Liver (tissue), 9 donors: ENCODE results near the gene TFB2M. TPM values are rescaled to one million over a fixed set of nuclear protein-coding genes. Genes with fewer than 3 reads are reported as not detected.

Source experiments
- DNase-seq: peaks from one replicate; pipeline ENCODE4 v3.0.0-alpha.2; 2017; ENCODE audit warnings: low spot score
- H3K27ac ChIP-seq, 2 donors: one replicate each; pipeline ENCODE4 v1.7.0; 2013; ENCODE audit warnings: inconsistent platforms in 2 of 2, low read length in 2 of 2, control low read depth in 1 of 2, low read depth in 1 of 2, mild to moderate bottlenecking in 1 of 2
- H3K27me3 ChIP-seq, 4 donors: one replicate each; pipeline versions ENCODE4 v1.6.1 to v1.7.0; 2013; ENCODE audit warnings: low read length in 3 of 4, inconsistent platforms in 1 of 4, mild to moderate bottlenecking in 1 of 4, moderate library complexity in 1 of 4; ENCODE audit not compliant: control insufficient read depth in 4 of 4, insufficient read depth in 4 of 4
- H3K36me3 ChIP-seq, 4 donors: one replicate each; pipeline versions ENCODE4 v1.6.1 to v1.7.0; 2013; ENCODE audit warnings: low read length in 3 of 4, mild to moderate bottlenecking in 3 of 4, low read depth in 1 of 4, moderate library complexity in 1 of 4; ENCODE audit not compliant: control insufficient read depth in 4 of 4, insufficient read depth in 3 of 4
- H3K4me1 ChIP-seq, 4 donors: one replicate each; pipeline versions ENCODE4 v1.6.1 to v1.7.0; 2013; ENCODE audit warnings: low read length in 3 of 4, mild to moderate bottlenecking in 3 of 4, moderate library complexity in 1 of 4; ENCODE audit not compliant: control insufficient read depth in 4 of 4, insufficient read depth in 4 of 4
- H3K4me3 ChIP-seq, 3 donors: one replicate each; pipeline versions ENCODE4 v1.6.1 to v1.7.0; 2013; ENCODE audit warnings: low read length in 3 of 3, control low read depth in 1 of 3, low read depth in 1 of 3, mild to moderate bottlenecking in 1 of 3
- H3K9ac ChIP-seq, 2 donors: one replicate each; pipeline ENCODE4 v1.7.0; 2013; ENCODE audit warnings: low read length in 2 of 2, mild to moderate bottlenecking in 2 of 2, moderate library complexity in 2 of 2, control low read depth in 1 of 2, low read depth in 1 of 2
- H3K9me3 ChIP-seq, 4 donors: one replicate each; pipeline versions ENCODE4 v1.6.1 to v1.7.0; 2013; ENCODE audit warnings: low read length in 3 of 4; ENCODE audit not compliant: control insufficient read depth in 4 of 4
- CTCF ChIP-seq: fragments of 150-350 bp; IDR thresholded peaks from 2 replicates; pipeline ENCODE4 v1.5.1; 2017; ENCODE audit warnings: improper control_type of control experiment, low read depth, low read length; ENCODE audit not compliant: missing input control
- EGR1 ChIP-seq, 2 donors: IDR thresholded peaks; 2 replicates each; pipeline ENCODE4 v1.6.1; 2016 to 2018; ENCODE audit warnings: antibody characterized with exemption in 2 of 2, low read depth in 2 of 2
- FOXA1 ChIP-seq: IDR thresholded peaks from 2 replicates; pipeline ENCODE4 v1.6.1; 2016; ENCODE audit warnings: antibody characterized with exemption
- FOXA2 ChIP-seq: IDR thresholded peaks from 2 replicates; pipeline ENCODE4 v1.6.1; 2016; ENCODE audit warnings: antibody characterized with exemption
- GABPA ChIP-seq, 2 donors: IDR thresholded peaks in 1 of 2; conservative IDR thresholded peaks in 1 of 2; 2 replicates each; pipeline ENCODE4 v1.6.1; 2016; ENCODE audit warnings: antibody characterized with exemption in 2 of 2, mild to moderate bottlenecking in 1 of 2, moderate library complexity in 1 of 2
- HNF4A ChIP-seq, 2 donors: conservative IDR thresholded peaks; 2 replicates each; pipeline ENCODE4 v1.6.1; 2016; ENCODE audit warnings: antibody characterized with exemption in 2 of 2, mild to moderate bottlenecking in 2 of 2
- HNF4G ChIP-seq: IDR thresholded peaks from 2 replicates; pipeline ENCODE4 v1.6.1; 2016; ENCODE audit warnings: antibody characterized with exemption
- JUND ChIP-seq, 2 donors: IDR thresholded peaks; 2 replicates each; pipeline ENCODE4 v1.6.1; 2016; ENCODE audit warnings: antibody characterized with exemption in 2 of 2
- NR2F2 ChIP-seq: IDR thresholded peaks from 2 replicates; pipeline ENCODE4 v1.6.1; 2016; ENCODE audit warnings: antibody characterized with exemption
- RAD21 ChIP-seq, 2 donors: IDR thresholded peaks; 2 replicates each; pipeline ENCODE4 v1.6.1; 2016; ENCODE audit warnings: antibody characterized with exemption in 2 of 2, mild to moderate bottlenecking in 2 of 2
- REST ChIP-seq: IDR thresholded peaks from 2 replicates; pipeline ENCODE4 v1.6.1; 2016; ENCODE audit warnings: antibody characterized with exemption, mild to moderate bottlenecking
- RXRA ChIP-seq, 2 donors: IDR thresholded peaks; 2 replicates each; pipeline ENCODE4 v1.6.1; 2017 to 2018; ENCODE audit warnings: antibody characterized with exemption in 2 of 2, mild to moderate bottlenecking in 1 of 2
- SP1 ChIP-seq: IDR thresholded peaks from 2 replicates; pipeline ENCODE4 v1.6.1; 2018; ENCODE audit warnings: antibody characterized with exemption, mild to moderate bottlenecking
- TAF1 ChIP-seq: conservative IDR thresholded peaks from 2 replicates; pipeline ENCODE4 v1.6.1; 2016; ENCODE audit warnings: antibody characterized with exemption, mild to moderate bottlenecking
- YY1 ChIP-seq: IDR thresholded peaks from 2 replicates; pipeline ENCODE4 v1.6.1; 2016; ENCODE audit warnings: antibody characterized with exemption, mild to moderate bottlenecking
- ZBTB33 ChIP-seq: IDR thresholded peaks from 2 replicates; pipeline ENCODE4 v1.6.1; 2016; ENCODE audit warnings: antibody characterized with exemption
- WGBS: extraction: QIAGEN DNeasy Blood & Tissue Kit; methylation state at CpG from one replicate; pipeline ENCODE4 v1.1.7; 2013; 5-methylcytosine and 5-hydroxymethylcytosine counted together
- polyA plus RNA-seq, 2 donors: library from polyadenylated mRNA; stranded (reverse) in 1 of 2; unstranded in 1 of 2; fragments of 200-250 nt in 1 of 2; fragments of >200 nt in 1 of 2; fragmentation: Nextera tagmentation in 1 of 2; extraction: Ambion mirVana in 1 of 2; gene quantifications; one replicate each; pipeline versions ENCODE4 v1.2.1 to v1.2.3, GENCODE V29; 2013 to 2015
- total RNA-seq, 2 donors: library from RNA; depleted of rRNA; stranded (reverse); fragments of >200 nt; gene quantifications; one replicate each; pipeline ENCODE4 v1.2.3, GENCODE V29; 2014
- TF ChIP-seq, protein P1 (sequence below): IDR thresholded peaks from 2 replicates; pipeline ENCODE4 v1.6.1; 2016; ENCODE audit warnings: antibody characterized with exemption
- TF ChIP-seq, protein P2 (sequence below): IDR thresholded peaks from 2 replicates; pipeline ENCODE4 v1.6.1; 2016; ENCODE audit warnings: antibody characterized with exemption
- donor health status: healthy.
- donor health status: healthy.
- donor health status: healthy.
- donor health status: healthy.
- donor health status: healthy.

TFB2M gene
- total and polyA plus RNA-seq, 4 donors = 15.0 to 26.4 (median 23.5) TPM

GRCh38 chr1:246506367-246506673 is 59.7 kb downstream of the TFB2M start:
- no peak for DNase-seq
- Histone ChIP-seq H3K4me3 (peak overlapping the region; percentile 89 to 93 (median 89)), H3K36me3 (no peaks in the 10 kb centered on the region), H3K9ac (no peak overlapping the region), H3K4me1 (peaks cover 0 to 14% (median 6%) of the 10 kb centered on the region in 4 donors), H3K27ac (no peak overlapping the region), H3K27me3 (no peaks in the 10 kb centered on the region), H3K9me3 (no peaks in the 10 kb centered on the region)
- WGBS = 19% methylated on average over 9 of the region's 9 CpGs
- TF ChIP-seq YY1 (no peak), EGR1 (IDR thresholded peaks at IDR 0.05; ENCODE audit: low read depth in 2 of 2) (no peak), GABPA (IDR thresholded peaks at IDR 0.05 in 1 of 2, conservative IDR thresholded peaks at IDR 0.05 in 1 of 2) (no peak), NR2F2 (no peak), JUND (IDR thresholded peaks at IDR 0.05) (no peak)
- TF ChIP-seq, protein P1, sequence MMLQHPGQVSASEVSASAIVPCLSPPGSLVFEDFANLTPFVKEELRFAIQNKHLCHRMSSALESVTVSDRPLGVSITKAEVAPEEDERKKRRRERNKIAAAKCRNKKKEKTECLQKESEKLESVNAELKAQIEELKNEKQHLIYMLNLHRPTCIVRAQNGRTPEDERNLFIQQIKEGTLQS = no peak

- Histone ChIP-seq H3K4me1 (peaks cover 0 to 14% (median 6%) of the 10 kb centered on the region in 4 donors), H3K9ac (no peak overlapping the region), H3K4me3 (no peak overlapping the region), H3K9me3 (no peaks in the 10 kb centered on the region), H3K36me3 (no peaks in the 10 kb centered on the region), H3K27me3 (no peaks in the 10 kb centered on the region), H3K27ac (no peak overlapping the region)
- DNase-seq = no peak
- whole genome bisulfite sequencing = 75% methylated on average over 7 of the region's 7 CpGs
- TF ChIP-seq JUND (IDR thresholded peaks at IDR 0.05) (no peak), YY1 (no peak), EGR1 (IDR thresholded peaks at IDR 0.05; ENCODE audit: low read depth in 2 of 2) (no peak), HNF4G (no peak), FOXA2 (no peak), FOXA1 (no peak), HNF4A (conservative IDR thresholded peaks at IDR 0.05) (no peak), RXRA (IDR thresholded peaks at IDR 0.05) (no peak), ZBTB33 (no peak), TAF1 (no peak), SP1 (no peak), RAD21 (IDR thresholded peaks at IDR 0.05) (no peak), NR2F2 (no peak), CTCF (no peak), REST (no peak), GABPA (IDR thresholded peaks at IDR 0.05 in 1 of 2, conservative IDR thresholded peaks at IDR 0.05 in 1 of 2) (no peak)
- TF ChIP-seq, protein P1 = no peak
- TF ChIP-seq, protein P2, sequence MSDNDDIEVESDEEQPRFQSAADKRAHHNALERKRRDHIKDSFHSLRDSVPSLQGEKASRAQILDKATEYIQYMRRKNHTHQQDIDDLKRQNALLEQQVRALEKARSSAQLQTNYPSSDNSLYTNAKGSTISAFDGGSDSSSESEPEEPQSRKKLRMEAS = no peak
Measured at GRCh38 chr1:246503341-246503740, 62.7 kb downstream of the TFB2M start.
